HepG2 (cell line): ENCODE results near the gene MTARC1. TPM values are rescaled to one million over a fixed set of nuclear protein-coding genes. Genes with fewer than 3 reads are reported as not detected.

Experiments
- ATAC-seq: fragments of 200-7000 bp; cut with Tn5 transposase; 3 replicates; pipeline ENCODE4 v1.9.1; 2020; ENCODE audit warnings: mild to moderate bottlenecking, moderate library complexity
- BruUV-seq: library from RNA; stranded (reverse); fragments of 400-500 nt; replicated peaks from 2 replicates; lab custom pipeline; 2021; lab: Mats Ljungman, UMichigan
- CTCF ChIA-PET: fragments of 300-600 bp; formaldehyde crosslinking; extraction: SDS; loops from one replicate; lab custom pipeline; 2021; ENCODE audit warnings: low total read pairs, inconsistent platforms, low intra/inter-chr PET ratio; lab: Yijun Ruan, JAX
- POLR2A ChIA-PET: fragments of 350-600 bp; sonication (Branson Sonifier 250); formaldehyde crosslinking; loops from one replicate; lab custom pipeline; 2020; ENCODE audit warnings: antibody characterized with exemption, inconsistent platforms; lab: Yijun Ruan, JAX
- DNase-seq: peaks from one replicate; pipeline ENCODE4 v3.0.0-alpha.2; 2015; ENCODE audit warnings: low spot score
- FAIRE-seq: peaks from 3 replicates; lab custom pipeline; 2011; peaks lifted over from hg19 to GRCh38; lab: Jason Lieb, UNC
- H2AFZ ChIP-seq: one replicate; pipeline ENCODE4 v1.6.1; 2011; ENCODE audit warnings: low read length, inconsistent platforms
- H3K27ac ChIP-seq: fragments of 300-600 bp; 3 replicates; pipeline ENCODE4 v1.8.0; 2011; ENCODE audit warnings: mixed run types, mild to moderate bottlenecking, mixed read lengths, low read length, inconsistent platforms; ENCODE audit not compliant: insufficient read depth; ENCODE audit errors: extremely low read length
- H3K27me3 ChIP-seq, 2 experiments: fragments of 200-600 bp in 1 of 2; 2 replicates in 1 of 2; 3 replicates in 1 of 2; pipeline versions ENCODE4 v1.6.0 to v1.8.0; 2011; ENCODE audit warnings: low read length in 2 of 2, mild to moderate bottlenecking in 2 of 2, moderate library complexity in 2 of 2, inconsistent platforms in 1 of 2; ENCODE audit not compliant: insufficient read depth in 2 of 2, control insufficient read depth in 1 of 2
- H3K36me3 ChIP-seq, 2 experiments: fragments of 200-600 bp in 1 of 2; replicated peaks in 1 of 2; 2 replicates in 1 of 2; 3 replicates in 1 of 2; pipeline versions ENCODE4 v1.5.1 to v1.8.0; 2011; ENCODE audit warnings: low read length in 2 of 2, inconsistent platforms in 1 of 2; ENCODE audit not compliant: insufficient read depth in 2 of 2, control insufficient read depth in 1 of 2
- H3K4me1 ChIP-seq: 2 replicates; pipeline ENCODE4 v1.5.1; 2012; ENCODE audit warnings: low read length, inconsistent platforms; ENCODE audit not compliant: insufficient read depth
- H3K4me2 ChIP-seq: 2 replicates; pipeline ENCODE4 v1.6.0; 2011; ENCODE audit warnings: low read depth, low read length, inconsistent platforms
- H3K4me3 ChIP-seq, 3 experiments: fragments of 200-600 bp in 1 of 3; sonication (generic), shearing (Covaris generic) in 1 of 3; replicated peaks in 1 of 3; 2 replicates each; pipeline ENCODE4 v1.5.1; 2011 to 2016; ENCODE audit warnings: low read length in 3 of 3, inconsistent platforms in 2 of 3, low read depth in 2 of 3, mild to moderate bottlenecking in 2 of 3, control low read depth in 1 of 3, mixed read lengths in 1 of 3; ENCODE audit not compliant: insufficient read depth in 1 of 3
- H3K79me2 ChIP-seq: one replicate; pipeline ENCODE4 v1.6.1; 2011; ENCODE audit warnings: low read length, inconsistent platforms; ENCODE audit not compliant: insufficient read depth
- H3K9ac ChIP-seq: 2 replicates; pipeline ENCODE4 v1.6.0; 2011; ENCODE audit warnings: mild to moderate bottlenecking, low read depth, low read length, inconsistent platforms; ENCODE audit not compliant: insufficient read depth
- H3K9me3 ChIP-seq: 2 replicates; pipeline ENCODE4 v1.5.1; 2012; ENCODE audit warnings: mild to moderate bottlenecking, low read length
- H4K20me1 ChIP-seq: 2 replicates; pipeline ENCODE4 v1.6.0; 2011; ENCODE audit warnings: inconsistent platforms, mild to moderate bottlenecking, low read length, moderate library complexity; ENCODE audit not compliant: insufficient read depth
- ATF6 ChIP-seq: sonication (generic); formaldehyde crosslinking; conservative IDR thresholded peaks from 2 replicates; pipeline ENCODE4 v1.4.0; 2020; ENCODE audit warnings: missing genetic modification reagents
- DMAP1 ChIP-seq: IDR thresholded peaks from 2 replicates; pipeline ENCODE4 v1.6.1; 2016
- ELF3 ChIP-seq: IDR thresholded peaks from 2 replicates; pipeline ENCODE4 v1.6.1; 2016; ENCODE audit warnings: missing genetic modification reagents, missing compliant biosample characterization
- SKI ChIP-seq: fragments of 450-650 bp; IDR thresholded peaks from one replicate; pipeline ENCODE4 v1.6.1; 2018; ENCODE audit warnings: mild to moderate bottlenecking; ENCODE audit not compliant: partially characterized antibody
- ZBTB2 ChIP-seq: sonication (generic); formaldehyde crosslinking; IDR thresholded peaks from 2 replicates; pipeline ENCODE4 v1.8.0; 2022; ENCODE audit warnings: low read depth, missing genetic modification reagents
- ZNF256 ChIP-seq: sonication (generic); formaldehyde crosslinking; conservative IDR thresholded peaks from 2 replicates; pipeline ENCODE4 v1.4.0; 2020; ENCODE audit warnings: missing genetic modification reagents
- ZNF451 ChIP-seq: sonication (generic); formaldehyde crosslinking; IDR thresholded peaks from 2 replicates; pipeline ENCODE4 v1.5.0; 2020; ENCODE audit warnings: mild to moderate bottlenecking, missing genetic modification reagents
- ZNF709 ChIP-seq: sonication (generic); formaldehyde crosslinking; IDR thresholded peaks from 2 replicates; pipeline ENCODE4 v1.5.0; 2020; ENCODE audit warnings: mild to moderate bottlenecking, missing genetic modification reagents
- WGBS: methylation state at CpG from one replicate; pipeline ENCODE4 v1.1.6; 2017; ENCODE audit warnings: low lambda C conversion rate; 5-methylcytosine and 5-hydroxymethylcytosine counted together
- in situ Hi-C: cut with HindIII; loops from 2 replicates; pipeline ENCODE4 v1.10.0; 2017; ENCODE audit warnings: low pct_unique_long_range_greater_than_20kb; ENCODE audit not compliant: extremely low pct_ligation_motif_present
- intact Hi-C: fragments of 100-400 bp; cut with micrococcal nuclease; formaldehyde crosslinking; loops from one replicate; pipeline ENCODE4 v1.10.0; 2022; ENCODE audit not compliant: unreplicated experiment
- polyA plus RNA-seq, 8 experiments: library from polyadenylated mRNA; depleted of rRNA in 3 of 8; stranded (reverse) in 7 of 8; unstranded in 1 of 8; fragments of >200 nt; fragmentation: Illumina TruSeq in 4 of 8; extraction: Trizol in 4 of 8; gene quantifications; 2 replicates each; pipeline versions ENCODE4 v1.2.1 to v1.2.3, GENCODE V29; 2011 to 2016; ENCODE audit warnings: low read depth in 4 of 8, missing spikeins in 1 of 8, mixed read lengths in 1 of 8; ENCODE audit not compliant: insufficient read depth in 1 of 8
- total RNA-seq, 5 experiments: library from RNA; depleted of rRNA; stranded (reverse); fragments of >200 nt; fragmentation: Illumina TruSeq; extraction: Trizol; gene quantifications; 2 replicates each; pipeline ENCODE4 v1.2.3, GENCODE V29; 2016; ENCODE audit warnings: low read depth in 1 of 5

Gene MTARC1
- total and polyA plus RNA-seq, 2 of the 13 experiments (the other 11 are each of a cell fraction or from before 2014, with no cell fraction given) = 19.4 to 106 TPM

GRCh38 chr1:220797553-220797952, 10.8 kb downstream of the MTARC1 start:
- no TSS peak for BruUV-seq
- no peak overlapping the region for H3K27ac ChIP-seq
- no peak overlapping the region for H3K4me3 ChIP-seq
- H3K4me1 ChIP-seq = no peaks in the 10 kb centered on the region
- peaks cover 5 to 39% of the 10 kb centered on the region in 2 experiments; a peak in 4 of 5 replicates for H3K36me3 ChIP-seq
- no peak for TF ChIP-seq DMAP1 (CRISPR knock-in tag)
- no peak for TF ChIP-seq ZBTB2
- no peak for TF ChIP-seq ZNF709 (CRISPR knock-in tag)
- no peak for TF ChIP-seq ATF6 (CRISPR knock-in tag)
- TF ChIP-seq ZNF451 = no peak
- no peak for TF ChIP-seq SKI
- no peak for TF ChIP-seq ELF3 (CRISPR knock-in tag)
- no peak for TF ChIP-seq ZNF256
- TF ChIP-seq, all 625 proteins: peak for 0
- Histone ChIP-seq H3K79me2 (no peaks in the 10 kb centered on the region), H4K20me1 (no peaks in the 10 kb centered on the region), H3K9ac (no peak overlapping the region), H3K27me3 (no peaks in the 10 kb centered on the region), H2AFZ (no peak overlapping the region), H3K9me3 (no peaks in the 10 kb centered on the region), H3K4me2 (no peak overlapping the region)
- ChIA-PET CTCF (no interaction called here), POLR2A (no interaction called here)
- DNase-seq (no peak), FAIRE-seq (no peak), ATAC-seq (no peak)
- intact Hi-C loops = no loop called here
- in situ Hi-C loops = loop anchor here (25.0 kb wide), 1 partner anchor 260 kb away; the partner anchor contains the start of gene MARK1
- 100% methylated on average over 3 of the region's 3 CpGs for WGBS
